Neuronal stem cell (in vitro differentiated cells): ENCODE results near the gene MED12L.

ENCODE experiments used
- DNase-seq: peaks from one replicate; pipeline ENCODE4 v3.0.0-alpha.2; 2013; ENCODE audit warnings: low spot score
- H2AFZ ChIP-seq: one replicate; pipeline ENCODE4 v1.6.1; 2013; ENCODE audit warnings: mild to moderate bottlenecking, low read length, inconsistent platforms
- H2AK5ac ChIP-seq: 2 replicates; pipeline ENCODE4 v1.6.1; 2013; ENCODE audit warnings: low read depth, mild to moderate bottlenecking, inconsistent platforms, low read length, moderate library complexity, mixed read lengths
- H2BK120ac ChIP-seq: 2 replicates; pipeline ENCODE4 v1.6.1; 2013; ENCODE audit warnings: low read depth, mild to moderate bottlenecking, inconsistent platforms, low read length, moderate library complexity, mixed read lengths
- H2BK12ac ChIP-seq: one replicate; pipeline ENCODE4 v1.6.1; 2013; ENCODE audit warnings: low read length, inconsistent platforms
- H2BK15ac ChIP-seq: 2 replicates; pipeline ENCODE4 v1.6.1; 2013; ENCODE audit warnings: mild to moderate bottlenecking, low read length, inconsistent platforms, mixed read lengths
- H2BK5ac ChIP-seq: one replicate; pipeline ENCODE4 v1.6.1; 2013; ENCODE audit warnings: inconsistent platforms, mild to moderate bottlenecking, low read length, moderate library complexity
- H3K14ac ChIP-seq: one replicate; pipeline ENCODE4 v1.6.1; 2013; ENCODE audit warnings: low read length, inconsistent platforms
- H3K18ac ChIP-seq: 2 replicates; pipeline ENCODE4 v1.6.1; 2013; ENCODE audit warnings: low read length, inconsistent platforms
- H3K23ac ChIP-seq: 2 replicates; pipeline ENCODE4 v1.6.1; 2013; ENCODE audit warnings: low read depth, mild to moderate bottlenecking, mixed read lengths, low read length, inconsistent platforms; ENCODE audit not compliant: poor library complexity
- H3K27ac ChIP-seq: replicated peaks from 3 replicates; pipeline ENCODE4 v1.5.1; 2013; ENCODE audit warnings: low read length, inconsistent platforms
- H3K27me3 ChIP-seq, 3 experiments: 2 replicates each; pipeline ENCODE4 v1.6.1; 2013; ENCODE audit warnings: low read length in 3 of 3, mild to moderate bottlenecking in 2 of 3, inconsistent platforms in 1 of 3, low read depth in 1 of 3, mixed read lengths in 1 of 3, moderate library complexity in 1 of 3; ENCODE audit not compliant: control insufficient read depth in 3 of 3, insufficient read depth in 3 of 3
- H3K36me3 ChIP-seq, 2 donors: replicated peaks in 1 of 2; 2 replicates each; pipeline ENCODE4 v1.6.1; 2013; ENCODE audit warnings: low read length in 2 of 2; ENCODE audit not compliant: control insufficient read depth in 2 of 2, insufficient read depth in 2 of 2
- H3K4ac ChIP-seq: 2 replicates; pipeline ENCODE4 v1.6.1; 2013; ENCODE audit warnings: inconsistent platforms, mild to moderate bottlenecking, low read length, moderate library complexity
- H3K4me1 ChIP-seq, 2 donors: 1 replicate in 1 of 2; 2 replicates in 1 of 2; pipeline ENCODE4 v1.6.1; 2013; ENCODE audit warnings: low read length in 2 of 2, low read depth in 1 of 2; ENCODE audit not compliant: control insufficient read depth in 2 of 2, insufficient read depth in 1 of 2
- H3K4me2 ChIP-seq: one replicate; pipeline ENCODE4 v1.6.1; 2013; ENCODE audit warnings: mild to moderate bottlenecking, low read length, inconsistent platforms; ENCODE audit not compliant: insufficient read depth, poor library complexity, severe bottlenecking
- H3K4me3 ChIP-seq, 2 donors: 2 replicates each; pipeline ENCODE4 v1.5.1; 2013; ENCODE audit warnings: low read length in 2 of 2, mild to moderate bottlenecking in 2 of 2, inconsistent platforms in 1 of 2, moderate library complexity in 1 of 2
- H3K79me1 ChIP-seq: one replicate; pipeline ENCODE4 v1.6.1; 2013; ENCODE audit warnings: low read depth, mild to moderate bottlenecking, inconsistent platforms, low read length, moderate library complexity
- H3K9ac ChIP-seq: one replicate; pipeline ENCODE4 v1.6.1; 2013; ENCODE audit warnings: mild to moderate bottlenecking, low read depth, low read length, inconsistent platforms; ENCODE audit not compliant: poor library complexity
- H3K9me3 ChIP-seq, 2 donors: replicated peaks in 1 of 2; 2 replicates each; pipeline versions ENCODE3 to v1.6.1; 2013; ENCODE audit warnings: low read length in 2 of 2, mild to moderate bottlenecking in 2 of 2, inconsistent platforms in 1 of 2, low read depth in 1 of 2, mixed read lengths in 1 of 2, moderate library complexity in 1 of 2; ENCODE audit not compliant: control insufficient read depth in 2 of 2, insufficient read depth in 1 of 2
- H4K8ac ChIP-seq: one replicate; pipeline ENCODE4 v1.6.1; 2013; ENCODE audit warnings: low read depth, mild to moderate bottlenecking, inconsistent platforms, low read length, moderate library complexity
- H4K91ac ChIP-seq: one replicate; pipeline ENCODE4 v1.6.1; 2013; ENCODE audit warnings: low read length, low read depth, mild to moderate bottlenecking, inconsistent platforms; ENCODE audit not compliant: poor library complexity
- WGBS, 2 donors: extraction: QIAGEN DNeasy Blood & Tissue Kit; methylation state at CpG; one replicate each; pipeline ENCODE4 v1.1.7; 2013; ENCODE audit warnings: missing lambda C conversion rate in 2 of 2, mixed read lengths in 1 of 2; ENCODE audit not compliant: insufficient read length in 2 of 2, insufficient replicate concordance in 1 of 2; ENCODE audit errors: extremely low coverage in 2 of 2; 5-methylcytosine and 5-hydroxymethylcytosine counted together

The MED12L gene

DNA sequence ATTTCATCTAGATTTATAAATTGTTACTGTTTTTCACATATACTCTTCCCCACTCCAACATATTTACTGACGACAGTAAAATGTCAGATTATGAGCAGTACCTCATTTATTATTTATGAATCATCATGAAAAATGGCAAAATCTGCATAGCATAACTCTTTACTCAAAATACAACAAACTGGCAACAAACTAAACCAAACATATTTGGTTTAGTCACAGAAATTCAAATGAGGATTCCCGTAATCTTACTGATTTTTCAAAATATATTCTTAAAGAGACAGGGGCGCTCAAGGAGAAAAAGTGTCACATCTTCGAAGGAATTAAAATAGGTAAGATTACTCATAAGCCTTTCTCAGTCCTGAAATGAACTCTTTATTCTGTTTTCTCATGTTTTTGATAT lies 234.2 kb downstream of the MED12L start:
- Histone ChIP-seq H2BK12ac (no peak overlapping the region), H3K4ac (no peak overlapping the region), H3K14ac (no peak overlapping the region), H2BK5ac (no peak overlapping the region), H3K4me2 (no peak overlapping the region), H3K4me3 (no peak overlapping the region), H3K9ac (no peak overlapping the region), H3K9me3 (no peaks in the 10 kb centered on the region), H2AK5ac (no peak overlapping the region), H2BK120ac (no peak overlapping the region), H2BK15ac (no peak overlapping the region), H3K79me1 (no peaks in the 10 kb centered on the region), H3K4me1 (no peaks in the 10 kb centered on the region), H3K27ac (no peak overlapping the region), H3K36me3 (no peaks in the 10 kb centered on the region), H3K27me3 (no peaks in the 10 kb centered on the region), H3K23ac (no peak overlapping the region), H4K91ac (no peak overlapping the region), H3K18ac (no peak overlapping the region), H4K8ac (no peak overlapping the region), H2AFZ (no peak overlapping the region)
- DNase-seq: no peak
- WGBS, 2 donors: no CpG with 5 or more reads among the region's 4 CpGs

DNA sequence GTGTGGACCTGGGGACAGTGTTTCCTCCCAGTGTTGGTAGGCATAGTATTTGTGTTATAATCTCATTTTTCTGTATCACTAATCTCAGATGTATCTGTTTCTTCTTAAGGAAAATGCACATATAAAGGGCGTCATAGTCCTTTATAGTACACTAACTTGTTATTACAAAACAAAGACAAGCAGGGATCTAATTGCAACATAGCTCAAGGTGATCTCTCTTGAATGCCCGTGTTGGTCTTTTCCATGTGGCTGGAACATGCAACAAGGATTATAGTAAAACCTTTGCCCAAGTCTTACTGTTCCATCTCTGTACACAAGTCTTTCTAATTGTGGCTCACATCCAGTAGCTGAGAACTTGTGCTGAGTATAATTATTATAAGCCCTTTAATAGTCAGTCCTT lies 234.7 kb downstream of the MED12L start:
- Histone ChIP-seq H4K8ac (no peak overlapping the region), H2BK5ac (no peak overlapping the region), H3K4ac (no peak overlapping the region), H3K4me1 (no peaks in the 10 kb centered on the region), H3K9me3 (no peaks in the 10 kb centered on the region), H3K27me3 (no peaks in the 10 kb centered on the region), H3K4me3 (no peak overlapping the region), H3K14ac (no peak overlapping the region), H4K91ac (no peak overlapping the region), H3K23ac (no peak overlapping the region), H2BK15ac (no peak overlapping the region), H2BK120ac (no peak overlapping the region), H3K18ac (no peak overlapping the region), H3K79me1 (no peaks in the 10 kb centered on the region), H2AK5ac (no peak overlapping the region), H2BK12ac (no peak overlapping the region), H2AFZ (no peak overlapping the region), H3K36me3 (no peaks in the 10 kb centered on the region), H3K4me2 (no peak overlapping the region), H3K9ac (no peak overlapping the region), H3K27ac (no peak overlapping the region)
- no peak for DNase-seq
- WGBS, 2 donors: no CpG with 5 or more reads among the region's 2 CpGs

DNA sequence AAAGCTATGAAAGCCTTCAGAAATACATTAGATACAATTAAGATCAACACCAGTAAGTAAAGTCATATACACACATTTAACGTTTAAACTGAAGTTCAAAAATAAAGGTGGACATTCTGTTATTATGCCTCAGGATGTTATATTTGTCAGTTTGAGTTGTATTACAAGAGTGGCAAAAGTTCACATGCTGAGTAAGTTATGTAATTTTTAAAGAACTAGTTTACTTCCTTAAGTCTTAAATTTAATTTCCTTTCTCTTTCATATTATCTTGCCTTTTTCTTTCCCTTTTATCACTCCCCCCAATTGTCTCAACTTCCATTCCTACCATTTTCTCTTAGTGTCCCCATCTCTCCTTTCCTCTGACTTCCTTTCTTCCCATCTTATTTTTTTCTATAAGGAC lies 236.1 kb downstream of the MED12L start:
- DNase-seq: no peak
- Histone ChIP-seq H3K79me1 (no peaks in the 10 kb centered on the region), H3K14ac (no peak overlapping the region), H2BK120ac (no peak overlapping the region), H3K9ac (no peak overlapping the region), H3K9me3 (no peaks in the 10 kb centered on the region), H2AFZ (no peak overlapping the region), H2BK5ac (no peak overlapping the region), H2BK15ac (no peak overlapping the region), H3K27ac (no peak overlapping the region), H2AK5ac (no peak overlapping the region), H3K4me3 (no peak overlapping the region), H4K91ac (no peak overlapping the region), H3K4me2 (no peak overlapping the region), H4K8ac (no peak overlapping the region), H3K36me3 (no peaks in the 10 kb centered on the region), H2BK12ac (no peak overlapping the region), H3K4ac (no peak overlapping the region), H3K4me1 (no peaks in the 10 kb centered on the region), H3K18ac (no peak overlapping the region), H3K27me3 (no peaks in the 10 kb centered on the region), H3K23ac (no peak overlapping the region)
- WGBS, 2 donors: no CpG with 5 or more reads among the region's 1 CpG

DNA sequence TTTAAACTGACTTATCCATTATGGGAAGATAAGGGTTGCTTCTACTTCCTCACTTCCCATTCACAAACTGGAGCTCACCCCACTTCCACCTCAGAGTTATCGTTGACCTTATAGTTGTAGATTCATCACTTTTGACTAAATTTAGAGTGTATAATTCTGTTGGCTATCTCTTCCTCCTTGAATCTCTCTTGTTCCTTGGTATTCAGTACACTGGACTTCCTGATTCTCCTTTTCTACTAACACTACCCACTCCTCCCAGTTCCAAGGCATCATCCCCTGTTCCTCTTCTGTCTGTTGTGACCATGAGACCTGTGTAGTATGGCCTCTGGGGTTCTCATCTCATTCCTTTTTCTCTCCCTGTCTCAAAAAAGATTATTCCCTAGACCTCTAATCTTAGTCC lies 237.0 kb downstream of the MED12L start:
- H4K91ac ChIP-seq: no peak overlapping the region
- H2BK120ac ChIP-seq: no peak overlapping the region
- no peak overlapping the region for H4K8ac ChIP-seq
- no peaks in the 10 kb centered on the region for H3K79me1 ChIP-seq
- H3K14ac ChIP-seq: no peak overlapping the region
- H3K27me3 ChIP-seq: no peaks in the 10 kb centered on the region
- H3K27ac ChIP-seq: no peak overlapping the region
- H2AFZ ChIP-seq: no peak overlapping the region
- no peak for DNase-seq
- H3K18ac ChIP-seq: no peak overlapping the region
- H3K36me3 ChIP-seq: no peaks in the 10 kb centered on the region
- H3K9ac ChIP-seq: no peak overlapping the region
- H3K4me2 ChIP-seq: no peak overlapping the region
- H2BK12ac ChIP-seq: no peak overlapping the region
- H2AK5ac ChIP-seq: no peak overlapping the region
- H3K23ac ChIP-seq: no peak overlapping the region
- no CpG with 5 or more reads among the region's 1 CpG for WGBS, 2 donors
- no peak overlapping the region for H2BK15ac ChIP-seq
- no peaks in the 10 kb centered on the region for H3K9me3 ChIP-seq
- H3K4me1 ChIP-seq: no peaks in the 10 kb centered on the region
- no peak overlapping the region for H2BK5ac ChIP-seq
- no peak overlapping the region for H3K4ac ChIP-seq
- H3K4me3 ChIP-seq: no peak overlapping the region
